GM12878 (cell line): ENCODE measurements around the gene ZNF691. TPM values are rescaled to one million over a fixed set of nuclear protein-coding genes. Genes with fewer than 3 reads are reported as not detected.
A peak's percentile ranks its signal among the peaks of the same experiment; 100 is the strongest.

ENCODE experiments used
- CEBPZ ChIP-seq: fragments of 150-350 bp; IDR thresholded peaks from 2 replicates; pipeline ENCODE4 v1.6.1; 2016; ENCODE audit warnings: low read depth, low read length
- CUX1 ChIP-seq: IDR thresholded peaks from 2 replicates; pipeline ENCODE4 v1.6.1; 2012; ENCODE audit warnings: improper control_type of control experiment, low read depth, low read length; ENCODE audit not compliant: insufficient replicate concordance
- E4F1 ChIP-seq: fragments of 450-650 bp; IDR thresholded peaks from 2 replicates; pipeline ENCODE4 v1.6.1; 2018; ENCODE audit warnings: borderline replicate concordance, mild to moderate bottlenecking; ENCODE audit not compliant: partially characterized antibody
- FOS ChIP-seq: IDR thresholded peaks from 3 replicates; pipeline ENCODE4 v1.6.1; 2011; ENCODE audit warnings: borderline replicate concordance; ENCODE audit not compliant: insufficient read length; ENCODE audit errors: extremely low read depth
- RELB ChIP-seq: fragments of 450-650 bp; IDR thresholded peaks from 2 replicates; pipeline ENCODE4 v1.6.1; 2017; ENCODE audit warnings: low read depth, mild to moderate bottlenecking, moderate library complexity
- REST ChIP-seq: IDR thresholded peaks from 2 replicates; pipeline ENCODE4 v1.6.1; 2012; ENCODE audit warnings: mild to moderate bottlenecking, low read depth, low read length
- SIX5 ChIP-seq: IDR thresholded peaks from 2 replicates; pipeline ENCODE4 v1.6.1; 2011; ENCODE audit warnings: mild to moderate bottlenecking, low read depth, low read length, moderate library complexity; ENCODE audit not compliant: severe bottlenecking
- SMAD5 ChIP-seq: IDR thresholded peaks from 2 replicates; pipeline ENCODE4 v1.6.1; 2016; ENCODE audit warnings: antibody characterized with exemption, low read depth
- SUZ12 ChIP-seq: fragments of 200-600 bp; sonication (generic); IDR thresholded peaks from one replicate; pipeline ENCODE4 v1.6.1; 2018; ENCODE audit warnings: antibody characterized with exemption, mild to moderate bottlenecking; ENCODE audit not compliant: unreplicated experiment
- TCF7 ChIP-seq: IDR thresholded peaks from 2 replicates; pipeline ENCODE4 v1.6.1; 2014; ENCODE audit warnings: antibody characterized with exemption, borderline replicate concordance
- polyA plus RNA-seq, 11 experiments: library from polyadenylated mRNA; depleted of rRNA in 4 of 11; unstranded in 6 of 11; stranded (reverse) in 5 of 11; fragments of >200 nt; fragmentation: Nextera tagmentation in 4 of 11; fragmentation: Illumina TruSeq in 1 of 11; extraction: Ambion mirVana in 4 of 11; extraction: Trizol in 1 of 11; gene quantifications; 1 replicate in 1 of 11; 2 replicates in 10 of 11; pipeline versions ENCODE4 v1.2.1 to v1.2.3, GENCODE V29; 2011 to 2016; ENCODE audit warnings: inconsistent platforms in 2 of 11, missing spikeins in 2 of 11, low read depth in 1 of 11
- total RNA-seq, 4 experiments: library from RNA; depleted of rRNA in 3 of 4; stranded (reverse); fragments of >200 nt in 3 of 4; fragmentation: Illumina TruSeq in 1 of 4; extraction: Trizol in 1 of 4; gene quantifications; 2 replicates each; pipeline versions ENCODE4 v1.2.1 to v1.2.3, GENCODE V29; 2013 to 2021

ZNF691 gene
- total and polyA plus RNA-seq, 10 of the 15 experiments (the other 5 are each of a cell fraction or from before 2014, with no cell fraction given) = 8.5 to 16.2 (median 12.2) TPM

GRCh38 chr1:42846257-42847110, at the start of gene ZNF691 (continued):
- TF ChIP-seq CUX1 = no peak
- TF ChIP-seq CEBPZ = peak; percentile 82
- no peak for TF ChIP-seq SUZ12
- 0 out of 2 replicates have a peak, but pooled peaks have one; percentile 16 for TF ChIP-seq RELB
- peak; percentile 90 for TF ChIP-seq FOS
- TF ChIP-seq SMAD5 = peak; percentile 65; the same call in 1 of the 2 replicates
- no peak for TF ChIP-seq REST
- TF ChIP-seq TCF7 = no peak
- peak; percentile 93 for TF ChIP-seq SIX5
- TF ChIP-seq E4F1 = no peak
